Mesodermal cell (in vitro differentiated cells): ENCODE data around the gene ANTKMT.

Experiments
- H3K27ac ChIP-seq: 2 replicates; pipeline ENCODE4 v1.7.0; 2013; ENCODE audit warnings: mild to moderate bottlenecking, low read depth, low read length, moderate library complexity; ENCODE audit not compliant: severe bottlenecking
- H3K36me3 ChIP-seq: 2 replicates; pipeline ENCODE4 v1.7.1; 2013; ENCODE audit warnings: mild to moderate bottlenecking, low read length, moderate library complexity; ENCODE audit not compliant: control insufficient read depth, insufficient read depth
- H3K4me1 ChIP-seq: one replicate; pipeline ENCODE4 v1.7.1; 2013; ENCODE audit warnings: mild to moderate bottlenecking, low read length; ENCODE audit not compliant: insufficient read depth, control insufficient read depth, poor library complexity, severe bottlenecking
- H3K4me3 ChIP-seq: 2 replicates; pipeline ENCODE4 v1.7.0; 2013; ENCODE audit warnings: low read length, control low read depth, mild to moderate bottlenecking; ENCODE audit not compliant: insufficient read depth, poor library complexity, severe bottlenecking; ENCODE audit errors: extremely low read depth
- H3K9me3 ChIP-seq: 2 replicates; pipeline ENCODE4 v1.7.1; 2013; ENCODE audit warnings: mild to moderate bottlenecking, low read length, moderate library complexity; ENCODE audit not compliant: control insufficient read depth
- WGBS, 2 experiments: methylation state at CpG; one replicate each; pipeline ENCODE4 v1.1.5; 2013; ENCODE audit warnings: missing lambda C conversion rate in 2 of 2; ENCODE audit not compliant: insufficient coverage in 2 of 2; 5-methylcytosine and 5-hydroxymethylcytosine counted together

ANTKMT gene

GRCh38 chr16:725041-725376 lies 4.1 kb downstream of the ANTKMT start:
- Histone ChIP-seq H3K4me1 (peaks cover 8% of the 10 kb centered on the region), H3K4me3 (no peak overlapping the region), H3K27ac (no peak overlapping the region), H3K9me3 (no peaks in the 10 kb centered on the region), H3K36me3 (peaks cover 3% of the 10 kb centered on the region)
- 92 to 96% methylated on average over 6 to 7 of the region's 7 CpGs for WGBS, 2 experiments

- no peaks in the 10 kb centered on the region for H3K9me3 ChIP-seq
- 91 to 95% methylated on average over 21 of the region's 23 CpGs for WGBS, 2 experiments
- no peak overlapping the region for H3K27ac ChIP-seq
- H3K36me3 ChIP-seq, result peaks cover 4% of the 10 kb centered on the region
- no peak overlapping the region for H3K4me3 ChIP-seq
- peaks cover 4% of the 10 kb centered on the region for H3K4me1 ChIP-seq
These were observed 4.7 kb downstream of the ANTKMT start for GRCh38 chr16:725463-726187.

- no peak overlapping the region for H3K27ac ChIP-seq
- peaks cover 4% of the 10 kb centered on the region for H3K4me1 ChIP-seq
- H3K36me3 ChIP-seq, result peaks cover 9% of the 10 kb centered on the region
- no peak overlapping the region for H3K4me3 ChIP-seq
- H3K9me3 ChIP-seq, result no peaks in the 10 kb centered on the region
- 41 to 50% methylated on average over 7 to 9 of the region's 9 CpGs for WGBS, 2 experiments
These were observed 5.2 kb downstream of the ANTKMT start for GRCh38 chr16:726188-726437.

GRCh38 chr16:726438-727290 lies 5.7 kb downstream of the ANTKMT start, which contains the start of the genes CCDC78 and HAGHL:
Gene CCDC78, minus strand, starts transcription at chr16:726443. Its CDS starts 76 bp downstream, at chr16:726367.
Gene HAGHL, plus strand, starts transcription at chr16:727106. Its CDS starts 404 bp downstream, at chr16:727510.
- 3 to 4% methylated on average over 62 to 76 of the region's 88 CpGs for WGBS, 2 experiments
- Histone ChIP-seq H3K36me3 (peaks cover 14% of the 10 kb centered on the region), H3K27ac (no peak within 1 kb of the TSS), H3K4me1 (peaks cover 4% of the 10 kb centered on the region), H3K9me3 (no peaks in the 10 kb centered on the region), H3K4me3 (peak within 1 kb of the TSS; percentile 58)

- Histone ChIP-seq H3K36me3 (peaks cover 15% of the 10 kb centered on the region), H3K4me1 (peaks cover 4% of the 10 kb centered on the region), H3K27ac (no peak overlapping the region), H3K9me3 (no peaks in the 10 kb centered on the region), H3K4me3 (peak overlapping the region; percentile 58)
- WGBS, 2 experiments, result 3% methylated on average over 47 to 58 of the region's 61 CpGs
These were observed 6.5 kb downstream of the ANTKMT start for GRCh38 chr16:727291-727977.

GRCh38 chr16:728131-728889 lies 7.4 kb downstream of the ANTKMT start:
- WGBS, 2 experiments, result 3% methylated on average over 57 to 61 of the region's 80 CpGs
- no peaks in the 10 kb centered on the region for H3K9me3 ChIP-seq
- peak overlapping the region; percentile 58 for H3K4me3 ChIP-seq
- H3K36me3 ChIP-seq, result peaks cover 19% of the 10 kb centered on the region
- no peak overlapping the region for H3K27ac ChIP-seq
- peaks cover 4% of the 10 kb centered on the region for H3K4me1 ChIP-seq

- H3K27ac ChIP-seq, result no peak overlapping the region
- 83 to 86% methylated on average over 46 to 52 of the region's 55 CpGs for WGBS, 2 experiments
- H3K36me3 ChIP-seq, result peaks cover 24% of the 10 kb centered on the region
- H3K4me3 ChIP-seq, result no peak overlapping the region
- H3K9me3 ChIP-seq, result no peaks in the 10 kb centered on the region
- peaks cover 4% of the 10 kb centered on the region for H3K4me1 ChIP-seq
These were observed 8.2 kb downstream of the ANTKMT start for GRCh38 chr16:728890-729744.

GRCh38 chr16:729768-730665 lies 9.1 kb downstream of the ANTKMT start:
- 93% methylated on average over 35 to 37 of the region's 37 CpGs for WGBS, 2 experiments
- Histone ChIP-seq H3K27ac (no peak overlapping the region), H3K36me3 (peaks cover 24% of the 10 kb centered on the region)

More at GRCh38 chr16:729768-730665, 9.1 kb downstream of the ANTKMT start:
- H3K9me3 ChIP-seq, result no peaks in the 10 kb centered on the region
- no peak overlapping the region for H3K4me3 ChIP-seq
- H3K4me1 ChIP-seq, result peaks cover 4% of the 10 kb centered on the region
